ENCODE measurements around the gene CHST8.

The CHST8 gene

DNA sequence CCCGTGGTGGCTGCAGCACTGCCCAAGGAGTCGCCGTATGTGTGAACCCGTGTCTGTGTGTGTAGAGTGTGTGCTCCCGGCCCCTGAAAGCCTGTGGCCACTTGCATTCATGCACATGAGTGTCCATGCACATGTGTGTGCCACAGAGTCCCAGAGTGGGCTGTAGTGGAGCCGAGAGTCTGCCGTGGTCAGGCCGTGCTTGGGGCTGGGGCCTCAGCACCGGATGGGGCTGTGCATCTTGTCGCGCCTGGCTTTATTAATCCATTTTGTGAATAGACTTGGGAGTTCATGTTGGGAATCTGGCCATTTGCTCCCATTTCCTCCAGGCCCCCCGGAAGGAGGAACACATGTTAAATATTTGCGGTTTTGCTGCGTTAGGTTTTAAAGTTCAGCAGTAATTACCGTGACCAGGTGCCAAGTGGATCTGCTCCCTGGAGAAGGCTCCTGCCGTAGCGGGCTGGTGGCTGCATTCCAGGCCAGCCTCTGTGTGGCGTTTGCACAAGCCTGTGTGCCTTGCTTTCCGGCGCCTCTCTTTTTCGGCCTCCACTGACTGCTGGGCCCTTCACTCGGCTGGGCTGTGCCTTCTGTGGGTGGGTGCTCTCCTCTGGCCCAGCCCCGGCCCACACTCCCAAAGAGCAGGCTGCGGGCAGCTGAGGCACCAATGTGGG is 105.7 kb downstream of the CHST8 start:
- TF ChIP-seq, protein P1, sequence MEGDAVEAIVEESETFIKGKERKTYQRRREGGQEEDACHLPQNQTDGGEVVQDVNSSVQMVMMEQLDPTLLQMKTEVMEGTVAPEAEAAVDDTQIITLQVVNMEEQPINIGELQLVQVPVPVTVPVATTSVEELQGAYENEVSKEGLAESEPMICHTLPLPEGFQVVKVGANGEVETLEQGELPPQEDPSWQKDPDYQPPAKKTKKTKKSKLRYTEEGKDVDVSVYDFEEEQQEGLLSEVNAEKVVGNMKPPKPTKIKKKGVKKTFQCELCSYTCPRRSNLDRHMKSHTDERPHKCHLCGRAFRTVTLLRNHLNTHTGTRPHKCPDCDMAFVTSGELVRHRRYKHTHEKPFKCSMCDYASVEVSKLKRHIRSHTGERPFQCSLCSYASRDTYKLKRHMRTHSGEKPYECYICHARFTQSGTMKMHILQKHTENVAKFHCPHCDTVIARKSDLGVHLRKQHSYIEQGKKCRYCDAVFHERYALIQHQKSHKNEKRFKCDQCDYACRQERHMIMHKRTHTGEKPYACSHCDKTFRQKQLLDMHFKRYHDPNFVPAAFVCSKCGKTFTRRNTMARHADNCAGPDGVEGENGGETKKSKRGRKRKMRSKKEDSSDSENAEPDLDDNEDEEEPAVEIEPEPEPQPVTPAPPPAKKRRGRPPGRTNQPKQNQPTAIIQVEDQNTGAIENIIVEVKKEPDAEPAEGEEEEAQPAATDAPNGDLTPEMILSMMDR (IDR thresholded peaks at IDR 0.05; ENCODE audit: low read depth, low read length, missing control alignments): no peak
- H3K4me3 ChIP-seq (ENCODE audit: low read depth, low read length): no peak overlapping the region
- in situ Hi-C loops (cut with HindIII; ENCODE audit: low sequenced_read_pairs): loop anchor here (10.0 kb wide), 1 partner anchor 313 kb away; no protein-coding TSS in a partner anchor
- DNase-seq (ENCODE audit: low read depth): no peak

DNA sequence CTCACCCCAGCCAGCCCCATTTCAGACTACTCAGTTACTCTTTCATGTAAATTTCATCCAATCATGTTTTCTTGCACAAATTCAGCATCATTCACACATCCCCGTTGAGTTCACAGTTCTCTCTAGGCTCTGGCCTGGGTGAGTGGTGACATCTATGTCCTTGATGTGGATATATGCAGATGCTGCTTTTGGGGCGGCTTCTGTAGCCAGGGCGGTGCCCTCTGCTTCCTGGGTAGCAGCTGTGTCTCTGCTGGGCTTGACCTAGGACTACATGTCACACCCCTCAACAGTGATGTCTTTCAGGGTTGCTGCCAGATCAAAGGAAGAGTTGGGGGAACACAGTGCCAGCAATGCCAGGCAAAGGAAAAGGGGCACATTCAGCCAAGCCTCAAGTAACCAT is 106.4 kb downstream of the CHST8 start:
- in situ Hi-C loops (cut with HindIII; ENCODE audit: low sequenced_read_pairs): loop anchor here (10.0 kb wide), 1 partner anchor 313 kb away; no protein-coding TSS in a partner anchor
- no peak for DNase-seq (ENCODE audit: low read depth)
- TF ChIP-seq, protein P1 (IDR thresholded peaks at IDR 0.05; ENCODE audit: low read depth, low read length, missing control alignments): no peak
- H3K4me3 ChIP-seq (ENCODE audit: low read depth, low read length): no peak overlapping the region

DNA sequence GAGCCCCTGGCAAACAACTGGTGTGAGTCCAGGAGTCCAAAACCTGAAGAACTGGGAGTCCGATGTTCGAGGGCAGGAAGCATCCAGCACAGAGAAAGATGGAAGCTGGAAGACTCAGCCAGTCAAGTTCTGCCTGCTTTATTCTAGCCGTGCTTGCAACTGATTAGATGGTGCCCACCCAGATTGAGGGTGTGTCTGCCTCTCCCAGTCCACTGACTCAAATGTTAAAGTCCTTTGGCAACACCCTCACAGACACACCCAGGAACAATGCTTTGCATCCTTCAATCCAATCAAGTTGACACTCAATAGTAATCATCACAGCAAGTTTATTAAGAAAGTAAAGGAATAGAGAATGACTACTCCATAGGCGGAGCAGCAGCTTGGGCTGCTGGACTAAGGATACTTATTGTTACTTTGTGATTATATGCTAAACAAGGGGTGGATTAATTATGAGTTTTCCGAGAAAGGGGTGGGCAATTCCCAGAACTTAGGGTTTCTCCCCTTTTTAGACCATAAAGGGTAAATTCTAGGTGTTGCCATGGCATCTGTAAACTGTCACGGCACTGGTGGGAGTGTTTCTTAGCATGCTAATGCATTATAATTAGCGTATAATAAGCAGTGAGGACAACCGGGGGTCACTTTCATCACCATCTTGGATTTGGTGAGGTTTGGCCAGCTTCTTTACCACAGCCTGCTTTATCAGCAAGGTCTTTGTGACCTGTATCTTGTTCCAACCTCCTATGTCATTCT is 109.3 kb downstream of the CHST8 start:
- DNase-seq (ENCODE audit: low read depth): no peak
- no peak overlapping the region for H3K4me3 ChIP-seq (ENCODE audit: low read depth, low read length)
- TF ChIP-seq, protein P1 (IDR thresholded peaks at IDR 0.05; ENCODE audit: low read depth, low read length, missing control alignments): no peak
- in situ Hi-C loops (cut with HindIII; ENCODE audit: low sequenced_read_pairs): no loop called here

DNA sequence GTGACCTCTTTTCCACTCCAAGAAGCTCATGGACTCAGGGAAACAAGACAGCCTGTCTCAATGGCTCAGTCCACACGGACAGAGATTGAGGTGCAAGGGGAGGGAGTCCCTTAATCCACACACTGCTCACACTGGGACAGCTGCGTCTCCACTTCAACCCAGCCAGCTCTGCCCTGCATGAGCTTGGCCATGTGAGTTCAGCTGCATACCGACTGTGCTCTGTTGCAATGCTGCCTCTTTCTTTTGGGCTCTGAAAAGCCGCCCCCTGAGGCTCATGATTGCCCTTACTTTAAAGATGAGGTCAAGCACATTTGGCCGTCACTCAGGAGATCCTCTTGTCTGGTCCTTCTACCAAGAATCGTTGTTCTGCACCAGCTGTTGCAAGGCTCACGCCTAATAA is 110.1 kb downstream of the CHST8 start:
- no peak for DNase-seq (ENCODE audit: low read depth)
- TF ChIP-seq, protein P1 (IDR thresholded peaks at IDR 0.05; ENCODE audit: low read depth, low read length, missing control alignments): no peak
- no peak overlapping the region for H3K4me3 ChIP-seq (ENCODE audit: low read depth, low read length)
- in situ Hi-C loops (cut with HindIII; ENCODE audit: low sequenced_read_pairs): no loop called here

DNA sequence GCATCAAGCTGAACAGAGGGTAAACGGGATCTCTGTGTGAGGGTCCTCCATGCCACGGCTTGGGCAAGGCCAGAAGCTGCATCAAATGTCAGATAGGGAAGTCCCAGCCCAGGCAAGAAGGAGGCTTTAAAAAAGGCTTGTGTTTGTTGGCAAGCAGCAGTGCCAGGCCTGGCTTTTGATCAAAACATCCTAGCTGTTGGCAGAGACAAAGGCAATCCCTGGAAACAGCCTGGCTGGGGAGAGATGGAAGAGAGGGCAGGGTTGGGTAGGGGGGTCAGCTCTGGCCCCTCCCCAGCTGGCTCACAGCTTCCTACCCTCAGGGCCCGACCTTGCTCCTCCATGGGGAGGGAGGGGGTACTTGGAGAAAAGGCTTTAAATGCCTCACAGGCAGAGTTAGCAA is 113.2 kb downstream of the CHST8 start:
- in situ Hi-C loops (cut with HindIII; ENCODE audit: low sequenced_read_pairs): no loop called here

DNA sequence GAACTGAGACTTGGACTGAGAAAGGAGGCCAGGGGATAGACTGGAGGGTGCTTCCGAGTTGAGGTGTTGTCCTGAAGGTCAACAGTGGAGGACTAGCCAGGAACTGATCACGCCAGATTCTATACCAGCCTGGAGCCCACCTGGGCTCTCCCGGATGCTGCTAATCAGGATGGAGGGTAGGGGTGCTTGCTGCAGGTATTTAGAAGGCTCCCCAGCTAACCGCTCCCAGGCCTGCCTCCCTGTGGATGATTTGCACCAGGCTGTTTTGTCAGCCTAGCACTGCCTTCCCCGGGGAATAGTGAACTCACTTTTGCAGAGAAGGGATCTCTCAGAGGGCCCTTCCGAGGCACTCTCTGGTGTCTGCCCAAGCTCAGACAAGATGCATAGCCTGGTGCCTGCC is 114.4 kb downstream of the CHST8 start:
- in situ Hi-C loops (cut with HindIII; ENCODE audit: low sequenced_read_pairs): no loop called here
- TF ChIP-seq, protein P1 (IDR thresholded peaks at IDR 0.05; ENCODE audit: low read depth, low read length, missing control alignments): no peak

More for the DNA sequence above, 113.2 kb downstream of the CHST8 start:
- TF ChIP-seq, protein P1 (IDR thresholded peaks at IDR 0.05; ENCODE audit: low read depth, low read length, missing control alignments): no peak
- DNase-seq (ENCODE audit: low read depth): no peak
- H3K4me3 ChIP-seq (ENCODE audit: low read depth, low read length): no peak overlapping the region

More for the DNA sequence above, 114.4 kb downstream of the CHST8 start:
- H3K4me3 ChIP-seq (ENCODE audit: low read depth, low read length): no peak overlapping the region
- no peak for DNase-seq (ENCODE audit: low read depth)
